Measurements from ENCODE around the gene FAM200C. TPM values are rescaled to one million over a fixed set of nuclear protein-coding genes. Genes with fewer than 3 reads are reported as not detected.
A peak's percentile ranks its signal among the peaks of the same experiment; 100 is the strongest.

FAM200C gene
- total RNA-seq, 1 donor from 2014 or later: 4.9 TPM

DNA sequence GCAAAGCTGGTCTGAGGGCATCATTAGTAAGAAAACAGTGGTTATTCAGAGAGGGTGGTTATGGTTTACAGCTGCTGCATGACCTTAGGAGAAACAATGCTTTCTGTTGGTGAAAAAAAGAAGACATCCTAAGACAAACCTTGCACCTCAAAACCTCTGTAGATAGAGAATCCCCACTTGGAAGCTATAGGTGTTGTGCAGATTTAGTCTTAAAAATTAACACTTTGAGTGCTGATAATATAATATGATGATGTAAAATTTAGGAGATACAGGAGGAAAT lies 20.4 kb upstream of the FAM200C start:
- Histone ChIP-seq H3K9me3 (replicated peaks) (no peaks in the 10 kb centered on the region), H3K4me3 (no peak overlapping the region), H3K27me3 (ENCODE audit: low read depth) (no peaks in the 10 kb centered on the region), H3K27ac (replicated peaks) (peak overlapping the region; percentile 91), H3K4me1 (peaks cover 46% of the 10 kb centered on the region), H3K36me3 (no peaks in the 10 kb centered on the region)
- no peak for DNase-seq
- TF ChIP-seq, protein P1, sequence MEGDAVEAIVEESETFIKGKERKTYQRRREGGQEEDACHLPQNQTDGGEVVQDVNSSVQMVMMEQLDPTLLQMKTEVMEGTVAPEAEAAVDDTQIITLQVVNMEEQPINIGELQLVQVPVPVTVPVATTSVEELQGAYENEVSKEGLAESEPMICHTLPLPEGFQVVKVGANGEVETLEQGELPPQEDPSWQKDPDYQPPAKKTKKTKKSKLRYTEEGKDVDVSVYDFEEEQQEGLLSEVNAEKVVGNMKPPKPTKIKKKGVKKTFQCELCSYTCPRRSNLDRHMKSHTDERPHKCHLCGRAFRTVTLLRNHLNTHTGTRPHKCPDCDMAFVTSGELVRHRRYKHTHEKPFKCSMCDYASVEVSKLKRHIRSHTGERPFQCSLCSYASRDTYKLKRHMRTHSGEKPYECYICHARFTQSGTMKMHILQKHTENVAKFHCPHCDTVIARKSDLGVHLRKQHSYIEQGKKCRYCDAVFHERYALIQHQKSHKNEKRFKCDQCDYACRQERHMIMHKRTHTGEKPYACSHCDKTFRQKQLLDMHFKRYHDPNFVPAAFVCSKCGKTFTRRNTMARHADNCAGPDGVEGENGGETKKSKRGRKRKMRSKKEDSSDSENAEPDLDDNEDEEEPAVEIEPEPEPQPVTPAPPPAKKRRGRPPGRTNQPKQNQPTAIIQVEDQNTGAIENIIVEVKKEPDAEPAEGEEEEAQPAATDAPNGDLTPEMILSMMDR (IDR thresholded peaks at IDR 0.05; ENCODE audit: borderline replicate concordance): no peak
- intact Hi-C loops (cut with micrococcal nuclease): no loop called here

DNA sequence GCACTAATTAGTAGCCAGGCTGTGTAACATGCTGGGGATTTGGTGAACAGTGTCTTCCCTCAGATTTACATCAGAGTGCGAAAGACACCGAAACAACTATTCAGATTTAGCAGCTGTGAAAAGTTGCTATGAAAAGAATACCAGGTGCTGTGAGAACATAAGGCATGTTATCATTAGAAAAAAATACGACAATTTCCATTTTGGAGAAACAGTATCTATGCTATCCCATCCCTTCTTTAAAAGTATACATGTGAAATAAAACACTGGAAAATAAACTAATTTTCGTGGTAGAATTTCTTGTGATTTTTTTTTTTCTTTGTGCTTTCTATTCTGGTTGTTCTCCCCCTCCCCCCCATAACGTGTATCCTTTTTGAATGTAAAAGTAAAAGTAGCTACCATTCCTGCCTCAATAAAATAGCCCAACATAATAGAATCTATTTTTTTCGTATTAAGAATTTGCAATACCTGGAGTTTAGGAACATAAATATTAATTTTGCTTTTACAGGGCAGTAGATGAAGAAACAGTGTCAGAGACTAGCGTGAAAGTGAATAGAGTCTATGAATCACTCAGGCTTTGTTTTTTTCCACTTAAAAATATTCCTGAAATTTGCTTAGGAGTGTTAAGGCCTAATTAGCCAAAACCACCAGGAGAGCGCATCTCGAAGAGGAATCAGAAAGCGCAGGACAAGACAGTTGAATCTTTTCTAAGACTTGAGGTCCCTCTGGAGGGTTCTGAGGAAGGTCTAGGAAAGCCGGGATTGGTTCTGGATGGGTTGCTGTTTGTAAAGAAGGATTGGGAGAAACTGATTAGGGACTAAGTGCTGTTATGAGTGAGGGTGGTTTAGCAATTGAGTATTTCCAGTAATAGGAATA lies 19.8 kb upstream of the FAM200C start:
- Histone ChIP-seq H3K9me3 (replicated peaks) (no peaks in the 10 kb centered on the region), H3K27ac (replicated peaks) (peak overlapping the region; percentile 91), H3K36me3 (peaks cover 4% of the 10 kb centered on the region), H3K4me1 (peaks cover 46% of the 10 kb centered on the region), H3K27me3 (ENCODE audit: low read depth) (no peaks in the 10 kb centered on the region), H3K4me3 (peak overlapping the region; percentile 88)
- intact Hi-C loops (cut with micrococcal nuclease): no loop called here
- TF ChIP-seq, protein P1 (IDR thresholded peaks at IDR 0.05; ENCODE audit: borderline replicate concordance): no peak
- DNase-seq: no peak

DNA sequence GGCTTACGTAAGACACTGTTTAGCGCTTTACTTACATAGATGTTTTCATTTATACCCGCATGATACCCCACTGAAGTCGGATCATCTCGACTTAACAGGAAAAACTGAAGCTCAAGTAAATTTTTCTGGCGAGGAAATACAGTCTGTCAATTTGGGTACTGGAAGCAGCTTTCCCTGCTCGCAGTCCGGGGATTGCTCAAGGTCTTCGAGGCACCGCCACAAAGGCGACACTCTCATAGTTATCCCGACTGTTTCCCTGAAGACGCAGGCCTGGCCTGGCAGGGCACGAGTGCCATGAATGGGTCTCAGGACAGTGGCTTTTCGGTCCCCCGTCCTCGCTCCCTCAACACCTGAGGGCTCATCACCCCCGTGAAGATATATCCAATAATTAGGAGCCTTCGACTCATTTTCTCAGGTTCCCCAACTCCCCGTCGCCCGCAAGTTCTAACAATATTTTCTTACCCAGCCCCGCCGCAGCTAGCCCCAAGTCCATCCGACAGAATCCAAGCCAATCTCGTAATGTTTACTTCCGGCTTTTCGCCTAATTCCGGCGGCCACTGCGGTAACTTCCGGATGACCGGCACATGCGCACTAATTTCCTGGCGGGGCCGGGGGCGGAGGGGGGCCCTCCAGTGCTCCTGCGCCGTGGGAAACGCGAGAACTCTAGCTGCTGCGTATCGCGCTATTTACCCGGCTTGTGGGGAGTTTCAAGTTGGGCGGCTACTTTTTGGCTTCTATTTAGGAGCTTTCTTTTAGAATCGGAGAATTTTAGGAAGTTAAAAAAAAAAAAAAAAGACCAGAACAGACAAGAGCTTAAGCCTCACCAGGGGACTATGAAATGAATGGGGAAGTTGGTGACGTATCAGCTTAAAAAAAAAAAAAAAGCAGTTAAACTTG lies 19.0 kb upstream of the FAM200C start, which contains the start of gene SLU7:
Gene SLU7, minus strand, starts transcription at position 521 of the 897 bp plus-strand sequence. CDS start 3,787 bp downstream, outside the sequence.
- Histone ChIP-seq H3K27me3 (ENCODE audit: low read depth) (no peaks in the 10 kb centered on the region), H3K36me3 (peaks cover 13% of the 10 kb centered on the region), H3K27ac (replicated peaks) (peak within 1 kb of the TSS; percentile 91), H3K9me3 (replicated peaks) (no peaks in the 10 kb centered on the region), H3K4me1 (peaks cover 46% of the 10 kb centered on the region), H3K4me3 (peak within 1 kb of the TSS; percentile 88)
- peak; percentile 93 for DNase-seq
- intact Hi-C loops (cut with micrococcal nuclease): no loop called here
- TF ChIP-seq, protein P1 (IDR thresholded peaks at IDR 0.05; ENCODE audit: borderline replicate concordance): no peak

DNA sequence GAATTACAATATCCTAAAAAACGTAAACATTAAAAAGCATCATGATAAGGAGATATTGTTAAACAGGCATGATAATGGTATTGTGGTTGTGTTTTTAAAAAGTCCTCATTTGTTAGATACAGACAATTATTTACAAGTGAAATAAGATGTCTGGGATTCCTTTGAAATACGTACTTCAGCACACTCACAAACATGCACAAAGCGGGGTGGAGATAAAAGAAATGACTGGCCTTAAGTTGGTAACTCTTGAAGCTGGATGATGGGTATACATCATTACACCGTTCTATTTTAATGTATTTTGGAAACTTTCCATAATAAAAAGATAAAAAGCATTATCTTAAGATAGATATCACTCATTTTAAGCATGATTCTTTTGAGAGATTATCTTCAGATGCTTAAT lies 1.0 kb downstream of the FAM200C start:
- TF ChIP-seq, protein P1 (IDR thresholded peaks at IDR 0.05; ENCODE audit: borderline replicate concordance): no peak
- peaks cover 26% of the 10 kb centered on the region for H3K36me3 ChIP-seq
- H3K4me1 ChIP-seq: peaks cover 42% of the 10 kb centered on the region
- H3K27me3 ChIP-seq (ENCODE audit: low read depth): no peaks in the 10 kb centered on the region
- no peaks in the 10 kb centered on the region for H3K9me3 ChIP-seq (replicated peaks)
- intact Hi-C loops (cut with micrococcal nuclease): loop anchor here (10.0 kb wide), 1 partner anchor 374 kb away; no protein-coding TSS in a partner anchor
- peak overlapping the region; percentile 90 for H3K27ac ChIP-seq (replicated peaks)
- peak overlapping the region; percentile 73 for H3K4me3 ChIP-seq
- no peak for DNase-seq

DNA sequence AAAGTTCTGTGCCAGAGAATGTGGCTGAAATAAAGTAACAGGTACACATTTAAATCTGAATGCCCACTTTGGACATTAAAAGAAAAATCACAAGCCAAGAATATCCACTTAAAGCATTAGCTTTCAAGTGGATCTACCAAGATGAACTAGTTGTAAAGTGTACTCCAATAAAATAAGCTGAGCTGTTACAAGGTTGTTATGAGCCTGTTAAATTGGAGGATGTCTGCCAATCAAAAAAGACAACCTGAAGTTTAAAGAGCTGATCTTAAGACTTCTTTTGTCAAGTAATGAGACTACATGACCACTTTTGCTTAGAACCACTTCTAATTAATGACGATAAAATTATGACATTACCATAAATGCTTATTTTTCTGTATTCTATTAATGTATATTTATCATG lies 2.4 kb downstream of the FAM200C start:
- H3K27me3 ChIP-seq (ENCODE audit: low read depth): no peaks in the 10 kb centered on the region
- DNase-seq: no peak
- peaks cover 13% of the 10 kb centered on the region for H3K36me3 ChIP-seq
- no peak overlapping the region for H3K27ac ChIP-seq (replicated peaks)
- H3K4me3 ChIP-seq: no peak overlapping the region
- TF ChIP-seq, protein P1 (IDR thresholded peaks at IDR 0.05; ENCODE audit: borderline replicate concordance): no peak
- H3K4me1 ChIP-seq: peaks cover 54% of the 10 kb centered on the region
- H3K9me3 ChIP-seq (replicated peaks): no peaks in the 10 kb centered on the region
- intact Hi-C loops (cut with micrococcal nuclease): loop anchor here (10.0 kb wide), 1 partner anchor 373 kb away; no protein-coding TSS in a partner anchor
